GM23248 (cell line): Measurements from ENCODE around the gene HMGXB3. TPM values are rescaled to one million over a fixed set of nuclear protein-coding genes. Genes with fewer than 3 reads are reported as not detected.

ENCODE experiments used
- DNase-seq: peaks from one replicate; pipeline ENCODE4 v3.0.0-alpha.2; 2015
- H2AFZ ChIP-seq: fragments of 200-600 bp; sonication (generic); 2 replicates; pipeline ENCODE4 v1.6.1; 2016; ENCODE audit warnings: antibody characterized with exemption
- H3F3A ChIP-seq: fragments of 200-600 bp; sonication (generic); 2 replicates; pipeline ENCODE4 v1.6.1; 2016; ENCODE audit warnings: mild to moderate bottlenecking, antibody characterized with exemption, mixed run types; ENCODE audit not compliant: insufficient read depth
- H3K27ac ChIP-seq: fragments of 200-600 bp; sonication (generic); 2 replicates; pipeline ENCODE4 v1.5.1; 2016; ENCODE audit warnings: mild to moderate bottlenecking
- H3K27me3 ChIP-seq: fragments of 200-600 bp; sonication (generic); replicated peaks from 2 replicates; pipeline ENCODE4 v1.6.1; 2016; ENCODE audit warnings: mild to moderate bottlenecking; ENCODE audit not compliant: insufficient read depth
- H3K36me3 ChIP-seq: fragments of 200-600 bp; sonication (generic); 2 replicates; pipeline ENCODE4 v1.6.1; 2016; ENCODE audit warnings: low read depth, mild to moderate bottlenecking
- H3K4me1 ChIP-seq: fragments of 200-600 bp; sonication (generic); 2 replicates; pipeline ENCODE4 v1.6.1; 2016; ENCODE audit warnings: mild to moderate bottlenecking; ENCODE audit not compliant: insufficient read depth
- H3K4me2 ChIP-seq: fragments of 200-600 bp; sonication (generic); one replicate; pipeline ENCODE4 v1.6.1; 2016; ENCODE audit warnings: mild to moderate bottlenecking; ENCODE audit not compliant: unreplicated experiment
- H3K4me3 ChIP-seq: fragments of 200-600 bp; sonication (generic); 2 replicates; pipeline ENCODE4 v1.5.1; 2016; ENCODE audit warnings: mild to moderate bottlenecking
- H3K79me2 ChIP-seq: fragments of 200-600 bp; sonication (generic); 2 replicates; pipeline ENCODE4 v1.6.1; 2016; ENCODE audit warnings: mild to moderate bottlenecking; ENCODE audit not compliant: insufficient read depth
- H3K9ac ChIP-seq: fragments of 200-600 bp; sonication (generic); 2 replicates; pipeline ENCODE4 v1.6.1; 2016; ENCODE audit warnings: mild to moderate bottlenecking
- H3K9me2 ChIP-seq: fragments of 200-600 bp; sonication (generic); 2 replicates; pipeline ENCODE4 v1.6.1; 2016; ENCODE audit warnings: mixed run types, mild to moderate bottlenecking, moderate library complexity; ENCODE audit not compliant: insufficient read depth
- H3K9me3 ChIP-seq: fragments of 200-600 bp; sonication (generic); one replicate; pipeline ENCODE4 v1.6.1; 2017; ENCODE audit warnings: low read depth
- H4K20me1 ChIP-seq: fragments of 200-600 bp; sonication (generic); 2 replicates; pipeline ENCODE4 v1.6.0; 2016; ENCODE audit not compliant: insufficient read depth
- EZH2 ChIP-seq: fragments of 200-600 bp; sonication (generic); IDR thresholded peaks from 2 replicates; pipeline ENCODE4 v1.6.1; 2018; ENCODE audit warnings: antibody characterized with exemption, mild to moderate bottlenecking; ENCODE audit not compliant: insufficient read depth, poor library complexity, severe bottlenecking
- EZH2phosphoT487 ChIP-seq: fragments of 200-600 bp; sonication (generic); IDR thresholded peaks from 2 replicates; pipeline ENCODE4 v1.6.1; 2018; ENCODE audit warnings: antibody characterized with exemption, moderate library complexity, mild to moderate bottlenecking, low read depth; ENCODE audit not compliant: insufficient read depth
- WGBS, 2 experiments: methylation state at CpG; one replicate each; pipeline ENCODE4 v1.1.6; 2015 to 2017; ENCODE audit warnings: low lambda C conversion rate in 2 of 2, low coverage in 1 of 2; ENCODE audit errors: missing lambda C conversion rate in 2 of 2; 5-methylcytosine and 5-hydroxymethylcytosine counted together
- in situ Hi-C: fragments of 300-500 bp; cut with MboI; formaldehyde crosslinking; loops from 2 replicates; pipeline ENCODE4 v1.15.0; 2020
- polyA plus RNA-seq: library from polyadenylated mRNA; unstranded; fragments of >200 nt; fragmentation: Nextera tagmentation; extraction: Ambion mirVana; gene quantifications from 2 replicates; pipeline ENCODE4 v1.2.1, GENCODE V29; 2016
- total RNA-seq: library from RNA; depleted of rRNA; stranded (reverse); fragments of >200 nt; shearing (Covaris generic); gene quantifications from 2 replicates; pipeline ENCODE4 v1.2.3, GENCODE V29; 2014

HMGXB3 gene
- total and polyA plus RNA-seq, 2 experiments from 2014 or later = 13.6 to 46.5 TPM

GRCh38 chr5:150006318-150006717, 5.8 kb downstream of the HMGXB3 start:
- Histone ChIP-seq H4K20me1 (no peaks in the 10 kb centered on the region), H3K36me3 (peaks cover 35% of the 10 kb centered on the region), H3F3A (peaks cover 34% of the 10 kb centered on the region), H3K9me2 (no peaks in the 10 kb centered on the region), H3K9ac (no peak overlapping the region), H3K79me2 (peaks cover 97% of the 10 kb centered on the region), H3K4me3 (no peak overlapping the region), H3K4me2 (no peak overlapping the region), H3K4me1 (peaks cover 28% of the 10 kb centered on the region), H2AFZ (no peak overlapping the region), H3K9me3 (no peaks in the 10 kb centered on the region), H3K27ac (no peak overlapping the region), H3K27me3 (no peaks in the 10 kb centered on the region)
- TF ChIP-seq EZH2phosphoT487 (no peak), EZH2 (no peak)
- in situ Hi-C loops = no loop called here
- DNase-seq = no peak
- WGBS, 2 experiments = 82 to 84% methylated on average over 4 of the region's 4 CpGs

- Histone ChIP-seq H3K36me3 (peaks cover 38% of the 10 kb centered on the region), H3K4me1 (peaks cover 25% of the 10 kb centered on the region), H3K27me3 (no peaks in the 10 kb centered on the region), H3K27ac (no peak overlapping the region), H3K4me2 (no peak overlapping the region), H3K9ac (no peak overlapping the region), H3K4me3 (no peak overlapping the region), H4K20me1 (no peaks in the 10 kb centered on the region), H2AFZ (no peak overlapping the region), H3F3A (peaks cover 26% of the 10 kb centered on the region), H3K9me2 (no peaks in the 10 kb centered on the region), H3K79me2 (peaks cover 97% of the 10 kb centered on the region), H3K9me3 (no peaks in the 10 kb centered on the region)
- TF ChIP-seq EZH2 = no peak
- no peak for TF ChIP-seq EZH2phosphoT487
- in situ Hi-C loops = no loop called here
- no peak for DNase-seq
Observed at GRCh38 chr5:150007050-150007449, 6.5 kb downstream of the HMGXB3 start.

DNA sequence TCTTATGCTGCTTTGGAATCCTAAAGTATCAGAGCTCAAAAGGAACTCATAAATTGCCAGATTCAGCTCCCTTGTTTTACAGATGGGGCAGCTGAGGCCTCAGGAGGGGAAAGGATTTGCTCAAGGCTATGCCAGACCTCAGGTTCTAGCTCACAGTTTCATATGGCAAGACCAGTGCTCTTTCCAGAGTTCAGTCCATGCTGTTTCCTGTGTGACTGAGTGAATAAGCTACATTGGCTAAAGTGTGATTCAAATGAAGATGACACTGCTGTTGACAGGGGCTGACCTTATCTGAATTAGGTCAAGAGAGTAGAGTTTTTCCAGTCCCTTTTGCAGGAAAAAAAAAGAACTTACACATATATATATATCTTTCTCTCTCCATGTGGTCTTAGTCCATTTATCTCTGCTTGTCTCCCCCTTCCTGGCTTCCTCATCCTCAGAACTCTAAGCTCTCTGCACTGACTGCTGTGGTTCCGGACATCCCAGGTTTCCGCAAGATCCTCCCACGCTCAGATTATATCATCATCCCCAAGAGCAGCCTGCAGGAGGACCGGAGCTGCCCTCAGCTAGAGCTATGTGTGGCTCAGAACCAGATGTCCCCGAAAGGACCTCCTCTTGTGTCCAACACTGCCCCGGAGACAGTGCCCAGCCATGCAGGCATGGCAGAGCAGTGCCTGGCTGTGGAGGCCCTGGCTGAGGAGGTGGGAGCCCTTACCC, 9.3 kb downstream of the HMGXB3 start:
- H3K9ac ChIP-seq = no peak overlapping the region
- no peak overlapping the region for H2AFZ ChIP-seq
- H3K27me3 ChIP-seq = no peaks in the 10 kb centered on the region
- peaks cover 95% of the 10 kb centered on the region for H3K79me2 ChIP-seq
- H3K36me3 ChIP-seq = peaks cover 60% of the 10 kb centered on the region
- H3F3A ChIP-seq = peaks cover 19% of the 10 kb centered on the region
- TF ChIP-seq EZH2phosphoT487 (no peak), EZH2 (no peak)
- WGBS, 2 experiments = 73 to 75% methylated on average over 6 of the region's 6 CpGs
- no peak overlapping the region for H3K4me2 ChIP-seq
- peaks cover 13% of the 10 kb centered on the region for H3K4me1 ChIP-seq
- no peaks in the 10 kb centered on the region for H4K20me1 ChIP-seq
- H3K27ac ChIP-seq = peak overlapping the region; percentile 32
- H3K4me3 ChIP-seq = no peak overlapping the region
- no peaks in the 10 kb centered on the region for H3K9me2 ChIP-seq
- peak; percentile 62 for DNase-seq
- no peaks in the 10 kb centered on the region for H3K9me3 ChIP-seq
- in situ Hi-C loops = no loop called here

- Histone ChIP-seq H3K79me2 (peaks cover 95% of the 10 kb centered on the region), H3K4me3 (no peak overlapping the region), H4K20me1 (no peaks in the 10 kb centered on the region), H3K27me3 (no peaks in the 10 kb centered on the region), H3F3A (peaks cover 38% of the 10 kb centered on the region), H3K9me2 (no peaks in the 10 kb centered on the region), H2AFZ (no peak overlapping the region), H3K9ac (no peak overlapping the region), H3K9me3 (no peaks in the 10 kb centered on the region), H3K4me2 (no peak overlapping the region), H3K4me1 (peaks cover 20% of the 10 kb centered on the region), H3K36me3 (peaks cover 72% of the 10 kb centered on the region), H3K27ac (no peak overlapping the region)
- TF ChIP-seq EZH2 (no peak), EZH2phosphoT487 (no peak)
- no peak for DNase-seq
- 95 to 100% methylated on average over 4 of the region's 4 CpGs for WGBS, 2 experiments
- in situ Hi-C loops = no loop called here
Observed at GRCh38 chr5:150013931-150014330, 13.4 kb downstream of the HMGXB3 start.
